Neural progenitor cell (in vitro differentiated cells): ENCODE measurements around the gene BLOC1S4. TPM values are rescaled to one million over a fixed set of nuclear protein-coding genes. Genes with fewer than 3 reads are reported as not detected.

Experiments
- DNase-seq: peaks from one replicate; pipeline ENCODE4 v3.0.0-alpha.2; 2016; ENCODE audit warnings: low spot score
- H2AFZ ChIP-seq: fragments of 200-600 bp; sonication (generic); replicated peaks from 2 replicates; pipeline ENCODE4 v1.6.1; 2016; ENCODE audit warnings: antibody characterized with exemption
- H3F3A ChIP-seq: fragments of 200-600 bp; sonication (generic); 2 replicates; pipeline ENCODE4 v1.6.1; 2016; ENCODE audit warnings: antibody characterized with exemption, low read depth
- H3K27ac ChIP-seq: fragments of 200-600 bp; sonication (generic); 2 replicates; pipeline ENCODE4 v1.5.1; 2016; ENCODE audit warnings: mild to moderate bottlenecking
- H3K27me3 ChIP-seq: fragments of 200-600 bp; sonication (generic); 2 replicates; pipeline ENCODE4 v1.6.1; 2016; ENCODE audit warnings: mild to moderate bottlenecking, moderate library complexity
- H3K36me3 ChIP-seq: fragments of 200-600 bp; sonication (generic); 2 replicates; pipeline ENCODE4 v1.5.1; 2016
- H3K4me1 ChIP-seq: fragments of 200-600 bp; sonication (generic); 2 replicates; pipeline ENCODE4 v1.6.1; 2016; ENCODE audit warnings: mixed run types
- H3K4me2 ChIP-seq: fragments of 200-600 bp; sonication (generic); 2 replicates; pipeline ENCODE4 v1.6.1; 2016
- H3K4me3 ChIP-seq: fragments of 200-600 bp; sonication (generic); 2 replicates; pipeline ENCODE4 v1.5.1; 2016
- H3K79me2 ChIP-seq: fragments of 200-600 bp; sonication (generic); 2 replicates; pipeline ENCODE4 v1.6.1; 2016; ENCODE audit warnings: low read depth
- H3K9ac ChIP-seq: fragments of 200-600 bp; sonication (generic); 2 replicates; pipeline ENCODE4 v1.6.1; 2016
- H3K9me3 ChIP-seq: fragments of 200-600 bp; sonication (generic); 2 replicates; pipeline ENCODE4 v1.5.1; 2016; ENCODE audit warnings: low read depth
- H4K20me1 ChIP-seq: fragments of 200-600 bp; sonication (generic); 2 replicates; pipeline ENCODE4 v1.6.1; 2016; ENCODE audit warnings: low read depth
- H3K27ac Mint-ChIP-seq: 3 replicates; pipeline ENCODE4 v1.8.0; 2021; ENCODE audit warnings: mixed read lengths
- H3K27me3 Mint-ChIP-seq: 2 replicates; pipeline ENCODE4 v1.8.0; 2022; ENCODE audit warnings: low read depth, mild to moderate bottlenecking, inconsistent platforms, moderate library complexity, mixed read lengths; ENCODE audit not compliant: insufficient read depth
- H3K36me3 Mint-ChIP-seq: 3 replicates; pipeline ENCODE4 v1.8.0; 2021; ENCODE audit warnings: mixed read lengths
- H3K4me1 Mint-ChIP-seq: 3 replicates; pipeline ENCODE4 v1.8.0; 2021; ENCODE audit warnings: mixed read lengths
- H3K4me3 Mint-ChIP-seq: 3 replicates; pipeline ENCODE4 v1.8.0; 2021; ENCODE audit warnings: mild to moderate bottlenecking, moderate library complexity, mixed read lengths
- H3K9me3 Mint-ChIP-seq: 3 replicates; pipeline ENCODE4 v1.8.0; 2020; ENCODE audit warnings: mixed read lengths
- CTCF ChIP-seq: fragments of 200-600 bp; sonication (generic); IDR thresholded peaks from 2 replicates; pipeline ENCODE4 v1.5.1; 2017; ENCODE audit warnings: antibody characterized with exemption, mild to moderate bottlenecking
- EZH2 ChIP-seq: fragments of 200-600 bp; sonication (generic); IDR thresholded peaks from 2 replicates; pipeline ENCODE4 v1.6.1; 2017; ENCODE audit warnings: antibody characterized with exemption, mild to moderate bottlenecking, moderate library complexity
- EZH2phosphoT487 ChIP-seq: fragments of 200-600 bp; sonication (generic); IDR thresholded peaks from 2 replicates; pipeline ENCODE4 v1.6.1; 2017; ENCODE audit warnings: antibody characterized with exemption
- total RNA-seq: library from RNA; depleted of rRNA; stranded (reverse); fragments of >200 nt; gene quantifications from 2 replicates; pipeline ENCODE4 v1.2.3, GENCODE V29; 2015; ENCODE audit warnings: low replicate concordance

Gene BLOC1S4
- total RNA-seq, 1 donor from 2014 or later: 10.5 TPM

- Mint-ChIP-seq H3K4me3 (no peak overlapping the region), H3K27me3 (peaks cover 3% of the 10 kb centered on the region), H3K4me1 (no peaks in the 10 kb centered on the region), H3K27ac (no peak overlapping the region), H3K9me3 (peaks cover 18% of the 10 kb centered on the region), H3K36me3 (peaks cover 44% of the 10 kb centered on the region)
- Histone ChIP-seq H3K79me2 (peaks cover 32% of the 10 kb centered on the region), H2AFZ (no peak overlapping the region), H3K27me3 (no peaks in the 10 kb centered on the region), H3K4me1 (no peaks in the 10 kb centered on the region), H3K27ac (no peak overlapping the region), H3K9me3 (no peaks in the 10 kb centered on the region), H3F3A (no peaks in the 10 kb centered on the region), H4K20me1 (no peaks in the 10 kb centered on the region), H3K4me3 (no peak overlapping the region), H3K36me3 (peaks cover 7% of the 10 kb centered on the region), H3K9ac (no peak overlapping the region), H3K4me2 (no peak overlapping the region)
- TF ChIP-seq CTCF: no peak
- TF ChIP-seq EZH2phosphoT487: no peak
- TF ChIP-seq EZH2: no peak
- no peak for DNase-seq
Measured at GRCh38 chr4:6699903-6700302, 16.1 kb upstream of the BLOC1S4 start.

GRCh38 chr4:6701371-6701770 lies 14.6 kb upstream of the BLOC1S4 start:
- Mint-ChIP-seq H3K4me1 (no peaks in the 10 kb centered on the region), H3K27ac (no peak overlapping the region), H3K9me3 (peaks cover 21% of the 10 kb centered on the region), H3K36me3 (peaks cover 52% of the 10 kb centered on the region), H3K27me3 (peaks cover 3% of the 10 kb centered on the region), H3K4me3 (no peak overlapping the region)
- no peaks in the 10 kb centered on the region for H4K20me1 ChIP-seq
- H3K9ac ChIP-seq: no peak overlapping the region
- H3K36me3 ChIP-seq: peaks cover 7% of the 10 kb centered on the region
- H3K4me2 ChIP-seq: no peak overlapping the region
- peak; percentile 55 for TF ChIP-seq CTCF
- TF ChIP-seq EZH2: no peak
- H3K27ac ChIP-seq: no peak overlapping the region
- H3K4me1 ChIP-seq: no peaks in the 10 kb centered on the region
- DNase-seq: peak; percentile 39
- H3K79me2 ChIP-seq: peaks cover 47% of the 10 kb centered on the region
- no peak overlapping the region for H3K4me3 ChIP-seq
- H3K27me3 ChIP-seq: no peaks in the 10 kb centered on the region
- no peak overlapping the region for H2AFZ ChIP-seq
- H3F3A ChIP-seq: no peaks in the 10 kb centered on the region
- no peaks in the 10 kb centered on the region for H3K9me3 ChIP-seq

DNA sequence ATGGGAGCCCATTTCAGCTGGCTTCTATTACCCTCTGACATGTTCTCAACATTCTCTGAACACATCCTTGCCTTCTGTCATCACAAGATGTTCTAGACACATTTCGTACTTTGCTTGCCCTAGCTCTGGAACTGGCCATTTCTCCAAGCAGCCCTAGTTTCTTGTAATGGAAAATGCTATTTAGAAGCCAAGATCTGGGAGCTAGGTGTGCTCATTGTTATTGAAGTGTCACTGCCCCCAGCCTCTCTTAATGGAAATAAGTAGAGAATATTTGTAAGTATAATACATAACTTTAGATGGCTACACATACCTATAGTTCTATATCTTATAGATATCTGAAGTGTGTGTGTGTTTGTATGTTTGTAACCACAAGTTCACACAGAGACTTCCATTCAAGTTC lies 13.2 kb upstream of the BLOC1S4 start:
- no peak overlapping the region for H3K4me3 ChIP-seq
- no peak overlapping the region for H2AFZ ChIP-seq
- H3K79me2 ChIP-seq: peaks cover 61% of the 10 kb centered on the region
- H3K36me3 ChIP-seq: peaks cover 7% of the 10 kb centered on the region
- no peak overlapping the region for H3K27ac ChIP-seq
- Mint-ChIP-seq H3K4me3 (no peak overlapping the region), H3K9me3 (peaks cover 21% of the 10 kb centered on the region), H3K27me3 (peaks cover 3% of the 10 kb centered on the region), H3K4me1 (peaks cover 5% of the 10 kb centered on the region), H3K27ac (no peak overlapping the region), H3K36me3 (peaks cover 62% of the 10 kb centered on the region)
- H3K4me2 ChIP-seq: no peak overlapping the region
- H3F3A ChIP-seq: no peaks in the 10 kb centered on the region
- DNase-seq: no peak
- no peak overlapping the region for H3K9ac ChIP-seq
- H4K20me1 ChIP-seq: peaks cover 13% of the 10 kb centered on the region
- H3K4me1 ChIP-seq: peaks cover 8% of the 10 kb centered on the region
- H3K9me3 ChIP-seq: no peaks in the 10 kb centered on the region
- TF ChIP-seq CTCF: no peak
- TF ChIP-seq EZH2phosphoT487: no peak
- no peak for TF ChIP-seq EZH2
- no peaks in the 10 kb centered on the region for H3K27me3 ChIP-seq
